Nephron progenitor cell (in vitro differentiated cells): Measurements from ENCODE around the gene ULK2.
A peak's percentile ranks its signal among the peaks of the same experiment; 100 is the strongest.
"Not testable (repeated sequence)": the region's sequence is repeated elsewhere in the genome, so short reads cannot be mapped to it uniquely, and the experiment has no call there.

Experiments used
- DNase-seq: peaks from one replicate; pipeline ENCODE4 v3.0.0; 2021
- H3K27ac Mint-ChIP-seq: 2 replicates; pipeline ENCODE4 v1.8.0; 2021; ENCODE audit warnings: mild to moderate bottlenecking, moderate library complexity, mixed read lengths
- H3K27me3 Mint-ChIP-seq: 2 replicates; pipeline ENCODE4 v1.8.0; 2021; ENCODE audit warnings: mild to moderate bottlenecking, low read depth, mixed read lengths; ENCODE audit not compliant: poor library complexity
- H3K36me3 Mint-ChIP-seq: 2 replicates; pipeline ENCODE4 v1.8.0; 2021; ENCODE audit warnings: low read depth, mixed read lengths
- H3K4me1 Mint-ChIP-seq: 2 replicates; pipeline ENCODE4 v1.8.0; 2021; ENCODE audit warnings: mixed read lengths
- H3K4me3 Mint-ChIP-seq: 2 replicates; pipeline ENCODE4 v1.8.0; 2021; ENCODE audit warnings: mild to moderate bottlenecking, moderate library complexity, mixed read lengths
- H3K9me3 Mint-ChIP-seq: 2 replicates; pipeline ENCODE4 v1.8.0; 2021; ENCODE audit warnings: mild to moderate bottlenecking, moderate library complexity, mixed read lengths
- TF ChIP-seq, protein P1 (sequence below): fragments of 200-600 bp; sonication (generic); IDR thresholded peaks from 2 replicates; pipeline ENCODE4 v1.5.0; 2021; ENCODE audit warnings: antibody characterized with exemption

The ULK2 gene

GRCh38 chr17:19768046-19768782 lies 99.5 kb downstream of the ULK2 start:
- Mint-ChIP-seq H3K27ac (no peak overlapping the region), H3K4me3 (no peak overlapping the region), H3K27me3 (peaks cover 7% of the 10 kb centered on the region), H3K9me3 (no peaks in the 10 kb centered on the region), H3K36me3 (peaks cover 17% of the 10 kb centered on the region), H3K4me1 (peaks cover 27% of the 10 kb centered on the region)
- TF ChIP-seq, protein P1, sequence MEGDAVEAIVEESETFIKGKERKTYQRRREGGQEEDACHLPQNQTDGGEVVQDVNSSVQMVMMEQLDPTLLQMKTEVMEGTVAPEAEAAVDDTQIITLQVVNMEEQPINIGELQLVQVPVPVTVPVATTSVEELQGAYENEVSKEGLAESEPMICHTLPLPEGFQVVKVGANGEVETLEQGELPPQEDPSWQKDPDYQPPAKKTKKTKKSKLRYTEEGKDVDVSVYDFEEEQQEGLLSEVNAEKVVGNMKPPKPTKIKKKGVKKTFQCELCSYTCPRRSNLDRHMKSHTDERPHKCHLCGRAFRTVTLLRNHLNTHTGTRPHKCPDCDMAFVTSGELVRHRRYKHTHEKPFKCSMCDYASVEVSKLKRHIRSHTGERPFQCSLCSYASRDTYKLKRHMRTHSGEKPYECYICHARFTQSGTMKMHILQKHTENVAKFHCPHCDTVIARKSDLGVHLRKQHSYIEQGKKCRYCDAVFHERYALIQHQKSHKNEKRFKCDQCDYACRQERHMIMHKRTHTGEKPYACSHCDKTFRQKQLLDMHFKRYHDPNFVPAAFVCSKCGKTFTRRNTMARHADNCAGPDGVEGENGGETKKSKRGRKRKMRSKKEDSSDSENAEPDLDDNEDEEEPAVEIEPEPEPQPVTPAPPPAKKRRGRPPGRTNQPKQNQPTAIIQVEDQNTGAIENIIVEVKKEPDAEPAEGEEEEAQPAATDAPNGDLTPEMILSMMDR = no peak
- no peak for DNase-seq

GRCh38 chr17:19766421-19767270 lies 101.1 kb downstream of the ULK2 start:
- Mint-ChIP-seq H3K9me3 (no peaks in the 10 kb centered on the region), H3K4me1 (peaks cover 30% of the 10 kb centered on the region), H3K27ac (no peak overlapping the region), H3K4me3 (no peak overlapping the region), H3K36me3 (peaks cover 10% of the 10 kb centered on the region), H3K27me3 (peaks cover 12% of the 10 kb centered on the region)
- TF ChIP-seq, protein P1 = peak; percentile 95
- DNase-seq = peak; percentile 89

GRCh38 chr17:19766016-19766415 lies 101.7 kb downstream of the ULK2 start:
- no peak overlapping the region for H3K27ac Mint-ChIP-seq
- peaks cover 3% of the 10 kb centered on the region for H3K36me3 Mint-ChIP-seq
- TF ChIP-seq, protein P1 = no peak
- peaks cover 24% of the 10 kb centered on the region for H3K4me1 Mint-ChIP-seq
- no peak for DNase-seq
- H3K27me3 Mint-ChIP-seq = peaks cover 12% of the 10 kb centered on the region
- H3K9me3 Mint-ChIP-seq = peaks cover under 1% of the 10 kb centered on the region
- H3K4me3 Mint-ChIP-seq = no peak overlapping the region

DNA sequence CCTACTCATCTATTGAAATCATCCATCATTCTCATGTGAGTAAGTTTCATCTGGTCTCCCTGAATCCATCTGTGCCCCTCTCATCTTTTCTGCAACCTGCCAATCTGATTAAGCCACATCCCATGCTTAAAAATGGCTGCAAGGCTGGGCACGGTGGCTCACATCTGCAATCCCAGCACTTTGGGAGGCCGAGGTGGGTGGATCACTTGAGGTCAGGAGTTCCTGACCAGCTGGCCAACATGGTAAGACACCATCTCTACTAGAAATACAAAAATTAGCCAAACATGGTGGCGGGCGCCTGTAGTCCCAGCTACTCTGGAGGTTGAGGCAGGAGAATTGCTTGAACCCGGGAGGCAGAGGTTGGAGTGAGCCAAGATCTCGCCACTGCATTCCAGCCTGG lies 103.7 kb downstream of the ULK2 start:
- Mint-ChIP-seq H3K4me1 (peaks cover 26% of the 10 kb centered on the region), H3K27me3 (peaks cover 17% of the 10 kb centered on the region)
- DNase-seq, H3K4me3 Mint-ChIP-seq, H3K36me3 Mint-ChIP-seq, H3K27ac Mint-ChIP-seq, H3K9me3 Mint-ChIP-seq: not testable (repeated sequence)

GRCh38 chr17:19763416-19763815 lies 104.3 kb downstream of the ULK2 start:
- no peak overlapping the region for H3K27ac Mint-ChIP-seq
- TF ChIP-seq, protein P1 = no peak

GRCh38 chr17:19762515-19762961 lies 105.2 kb downstream of the ULK2 start:
- peak; percentile 87 for DNase-seq
- no peak overlapping the region for H3K27ac Mint-ChIP-seq
- peaks cover 18% of the 10 kb centered on the region for H3K27me3 Mint-ChIP-seq
- peaks cover 26% of the 10 kb centered on the region for H3K4me1 Mint-ChIP-seq
- H3K9me3 Mint-ChIP-seq = peaks cover 5% of the 10 kb centered on the region
- H3K4me3 Mint-ChIP-seq = no peak overlapping the region
- H3K36me3 Mint-ChIP-seq = no peaks in the 10 kb centered on the region
- TF ChIP-seq, protein P1 = peak; percentile 71

More at GRCh38 chr17:19763416-19763815, 104.3 kb downstream of the ULK2 start:
- H3K9me3 Mint-ChIP-seq = peaks cover 5% of the 10 kb centered on the region
- no peak overlapping the region for H3K4me3 Mint-ChIP-seq
- DNase-seq = no peak
- H3K36me3 Mint-ChIP-seq = no peaks in the 10 kb centered on the region
- peaks cover 26% of the 10 kb centered on the region for H3K4me1 Mint-ChIP-seq
- peaks cover 18% of the 10 kb centered on the region for H3K27me3 Mint-ChIP-seq
